ENCODE results near the gene SMIM35. TPM values are rescaled to one million over a fixed set of nuclear protein-coding genes. Genes with fewer than 3 reads are reported as not detected.

The SMIM35 gene
- total and polyA plus RNA-seq, 2 of the 4 experiments (the other 2 are of a cell fraction), result not detected

GRCh38 chr11:118006153-118006534, 80.6 kb downstream of the SMIM35 start:
- no peak overlapping the region for H3K9ac ChIP-seq (ENCODE audit: low read depth, low read length)
- no peaks in the 10 kb centered on the region for H4K20me1 ChIP-seq (ENCODE audit: insufficient read depth, low read length)
- H3K79me1 ChIP-seq (ENCODE audit: low read depth in 1 of 2, low read length in 2 of 2), result no peaks in the 10 kb centered on the region
- H3K4me2 ChIP-seq (ENCODE audit: low read depth, low read length), result no peak overlapping the region
- 80% methylated on average over 2 of the region's 4 CpGs; no CpG with 5 or more reads in 1 of the 2 experiments for WGBS, 2 experiments (ENCODE audit: extremely low coverage in 2 of 2, insufficient read length in 1 of 2)
- ChIA-PET POLR2A (ENCODE audit: unreplicated experiment) (no interaction called here), CTCF (interaction anchor here (1.0 kb wide), 1 partner anchor 47 kb away, joined by 3 read pairs; no protein-coding TSS in a partner anchor)
- no peak overlapping the region for H3K14ac ChIP-seq (replicated peaks; ENCODE audit: low read depth, low read length)
- no peak overlapping the region for H3K27ac ChIP-seq (ENCODE audit: insufficient read depth, low read length)
- dilution Hi-C loops (cut with HindIII; ENCODE audit: low sequenced_read_pairs, unreplicated experiment) (no loop called here), intact Hi-C loops (cut with micrococcal nuclease) (no loop called here), in situ Hi-C loops (cut with MboI; ENCODE audit: low sequenced_read_pairs) (no loop called here)
- no peak for DNase-seq
- H2BK15ac ChIP-seq (ENCODE audit: low read depth, low read length), result no peak overlapping the region
- no TSS peak for BruUV-seq (replicated peaks)
- no peaks in the 10 kb centered on the region for H3K36me3 ChIP-seq (ENCODE audit: control insufficient read depth, insufficient read depth, low read length)
- H2AK5ac ChIP-seq (ENCODE audit: low read depth, low read length), result no peak overlapping the region
- H2BK20ac ChIP-seq (ENCODE audit: low read depth, low read length), result no peak overlapping the region
- no peak overlapping the region for H2BK120ac ChIP-seq (ENCODE audit: low read depth, low read length)
- H3K56ac ChIP-seq (ENCODE audit: extremely low read depth, insufficient read depth, low read length), result no peak overlapping the region
- H3K4ac ChIP-seq (ENCODE audit: low read depth, low read length), result no peak overlapping the region
- H2AFZ ChIP-seq (replicated peaks; ENCODE audit: low read length, poor library complexity), result no peak overlapping the region
- H4K5ac ChIP-seq (ENCODE audit: low read depth, low read length), result no peak overlapping the region
- no peak for ATAC-seq (ENCODE audit: low read depth)
- H3K4me1 ChIP-seq (ENCODE audit: control insufficient read depth, insufficient read depth, low read length), result no peaks in the 10 kb centered on the region
- no peak overlapping the region for H3K18ac ChIP-seq (ENCODE audit: low read depth, low read length)
- H3K23ac ChIP-seq (ENCODE audit: low read depth, low read length), result no peak overlapping the region
- H3K27me3 ChIP-seq (ENCODE audit: control insufficient read depth, insufficient read depth, low read length), result no peaks in the 10 kb centered on the region
- no peak overlapping the region for H2BK5ac ChIP-seq (ENCODE audit: low read depth, low read length, poor library complexity, severe bottlenecking)
- no peak for TF ChIP-seq CEBPB (IDR thresholded peaks at IDR 0.05; ENCODE audit: low read depth, low read length)
- H3K9me1 ChIP-seq (ENCODE audit: insufficient read depth, low read length), result no peaks in the 10 kb centered on the region
- H3K9me3 ChIP-seq (ENCODE audit: control insufficient read depth, insufficient read depth, low read length), result no peaks in the 10 kb centered on the region
- no peak overlapping the region for H4K91ac ChIP-seq (ENCODE audit: insufficient read depth, low read depth, low read length)
- no peak overlapping the region for H3K4me3 ChIP-seq (ENCODE audit: insufficient read depth, low read depth, low read length)
- no peak overlapping the region for H4K8ac ChIP-seq (ENCODE audit: low read depth in 2 of 2, low read length in 2 of 2)
- H2AK9ac ChIP-seq (replicated peaks; ENCODE audit: low read depth, low read length, poor library complexity), result no peak overlapping the region
